HG03342 (cell line): ENCODE data around the gene RGS11.
"Not testable (repeated sequence)": the region's sequence is repeated elsewhere in the genome, so short reads cannot be mapped to it uniquely, and the experiment has no call there.

Experiments used
- ATAC-seq: cut with Tn5 transposase; IDR thresholded peaks from one replicate; pipeline ENCODE4 v1.9.1; 2021; ENCODE audit warnings: mild to moderate bottlenecking, moderate library complexity; ENCODE audit not compliant: unreplicated experiment

Gene RGS11

DNA sequence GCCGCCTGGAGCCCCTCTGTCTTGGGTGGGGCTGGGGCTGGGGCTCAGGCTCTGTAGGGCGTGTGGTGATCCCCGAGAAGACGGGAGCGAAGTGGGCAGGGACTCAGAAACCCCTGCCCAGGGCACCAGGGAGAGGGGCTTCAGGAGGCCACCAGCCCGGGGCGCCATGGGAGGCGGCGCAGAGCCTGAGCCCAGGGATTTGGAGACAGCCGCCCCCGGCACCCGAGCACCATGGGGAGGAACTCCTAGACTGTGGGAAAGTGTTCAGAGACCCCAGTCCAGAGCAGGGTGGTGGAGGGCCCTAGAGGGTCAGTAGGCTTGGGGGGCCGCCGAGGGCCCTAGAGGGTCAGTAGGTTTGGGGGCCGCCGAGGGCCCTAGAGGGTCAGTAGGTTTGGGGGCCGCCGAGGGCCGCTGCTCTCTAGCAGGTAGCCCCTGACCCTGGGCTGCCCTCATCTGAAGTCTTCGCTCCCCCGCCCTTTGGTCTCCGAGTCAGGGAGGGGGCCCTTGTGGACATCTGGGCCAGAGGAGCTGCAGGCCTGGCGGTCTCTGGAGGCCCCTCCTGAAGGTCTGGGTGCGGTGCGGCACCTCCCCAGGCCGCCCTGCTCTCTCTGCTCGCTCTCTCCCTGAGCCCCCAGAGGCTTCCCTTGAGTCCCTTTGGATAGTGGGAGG lies 5.4 kb upstream of the RGS11 start:
- no peak for ATAC-seq

DNA sequence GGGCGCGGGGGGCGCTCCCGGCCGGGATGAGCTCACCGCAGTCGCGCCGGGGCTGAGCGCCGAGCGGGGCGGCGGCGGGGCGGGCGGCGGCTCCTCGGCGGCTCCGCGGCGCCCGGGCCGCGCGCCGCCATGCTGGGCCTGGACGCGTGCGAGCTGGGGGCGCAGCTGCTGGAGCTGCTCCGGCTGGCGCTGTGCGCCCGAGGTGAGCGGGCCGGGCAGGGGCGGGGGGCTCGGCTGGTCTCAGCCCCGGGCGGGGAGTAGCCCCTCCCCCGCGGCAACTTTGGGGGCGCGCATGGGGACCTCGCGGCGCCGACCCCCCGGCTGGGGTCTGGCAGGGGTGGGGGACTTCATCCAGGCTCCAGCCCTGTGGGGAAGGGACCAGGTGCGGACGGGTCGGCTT lies 4.8 kb upstream of the RGS11 start, which contains the start of gene ARHGDIG:
TSS of gene ARHGDIG (plus strand) at position 40 of the 400 bp plus-strand sequence. CDS start at position 130, 90 bp downstream.
- ATAC-seq: no peak

DNA sequence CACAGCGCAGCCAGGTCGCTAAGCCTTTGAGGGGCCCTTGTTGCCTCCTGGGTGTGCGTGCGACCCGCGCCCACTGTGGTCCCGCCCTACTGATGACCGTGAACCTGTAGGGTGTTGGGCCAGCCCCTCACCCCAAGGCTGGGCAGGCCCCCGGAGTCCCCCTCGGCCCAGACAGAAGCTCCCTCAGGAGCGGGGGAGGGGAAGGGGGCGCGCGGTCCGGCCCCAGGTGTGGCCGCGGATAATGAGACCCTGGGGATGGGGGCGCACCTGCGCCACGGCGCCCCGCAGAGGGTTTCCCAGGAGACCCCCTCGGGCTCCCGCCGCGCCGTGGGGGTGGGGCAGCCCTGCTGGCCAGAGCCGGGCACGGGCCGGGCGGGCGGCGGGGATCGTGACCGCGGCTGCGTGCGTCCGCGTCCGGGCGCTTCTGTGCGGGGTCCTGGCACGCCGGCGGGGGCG lies 4.3 kb upstream of the RGS11 start:
- ATAC-seq: no peak

DNA sequence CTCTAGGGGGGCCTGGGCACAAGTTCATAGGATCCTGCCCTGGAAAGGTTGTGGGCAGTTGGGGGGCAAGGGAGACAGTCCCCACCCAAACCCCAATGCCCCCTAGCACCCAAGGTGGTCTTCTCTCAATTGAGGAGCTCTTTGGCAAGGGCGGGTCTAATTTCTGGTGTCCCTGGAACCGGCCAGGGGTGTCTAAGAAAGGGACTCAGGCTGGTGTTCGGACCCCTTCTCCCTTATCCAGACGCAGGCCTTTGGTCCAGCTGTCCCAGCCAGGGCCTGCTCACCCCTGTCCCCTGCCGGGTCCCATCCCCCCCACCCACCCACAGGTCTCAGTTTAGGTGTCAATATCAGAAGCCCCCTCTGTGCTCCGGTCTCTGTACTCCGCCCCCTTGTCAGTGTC lies 3.8 kb upstream of the RGS11 start:
- ATAC-seq: no peak

DNA sequence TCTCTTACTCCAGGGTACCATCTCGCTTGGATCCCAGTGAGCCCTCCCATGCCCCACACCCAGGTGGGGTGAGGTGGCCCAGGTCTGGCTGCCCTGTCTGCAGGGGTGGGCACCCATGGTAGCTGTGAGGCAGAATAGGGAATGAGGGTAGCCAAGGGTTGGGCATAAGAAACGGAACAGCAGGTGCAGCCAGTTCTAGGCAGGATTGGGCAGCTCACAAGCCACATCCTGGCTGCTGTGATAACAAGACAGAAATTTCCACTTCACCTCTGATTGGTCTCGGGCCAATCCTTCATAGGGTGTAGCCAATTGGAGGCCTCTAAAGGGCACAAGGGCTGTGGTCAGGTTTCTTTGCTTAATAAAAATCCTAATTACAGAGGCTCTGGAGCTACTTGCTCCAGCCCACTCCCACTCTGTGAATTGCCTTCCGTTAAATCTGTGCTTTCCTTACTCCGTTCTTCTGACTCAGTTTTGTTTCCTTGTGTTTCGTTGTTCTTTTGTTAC lies 3.2 kb upstream of the RGS11 start:
- ATAC-seq: no peak

DNA sequence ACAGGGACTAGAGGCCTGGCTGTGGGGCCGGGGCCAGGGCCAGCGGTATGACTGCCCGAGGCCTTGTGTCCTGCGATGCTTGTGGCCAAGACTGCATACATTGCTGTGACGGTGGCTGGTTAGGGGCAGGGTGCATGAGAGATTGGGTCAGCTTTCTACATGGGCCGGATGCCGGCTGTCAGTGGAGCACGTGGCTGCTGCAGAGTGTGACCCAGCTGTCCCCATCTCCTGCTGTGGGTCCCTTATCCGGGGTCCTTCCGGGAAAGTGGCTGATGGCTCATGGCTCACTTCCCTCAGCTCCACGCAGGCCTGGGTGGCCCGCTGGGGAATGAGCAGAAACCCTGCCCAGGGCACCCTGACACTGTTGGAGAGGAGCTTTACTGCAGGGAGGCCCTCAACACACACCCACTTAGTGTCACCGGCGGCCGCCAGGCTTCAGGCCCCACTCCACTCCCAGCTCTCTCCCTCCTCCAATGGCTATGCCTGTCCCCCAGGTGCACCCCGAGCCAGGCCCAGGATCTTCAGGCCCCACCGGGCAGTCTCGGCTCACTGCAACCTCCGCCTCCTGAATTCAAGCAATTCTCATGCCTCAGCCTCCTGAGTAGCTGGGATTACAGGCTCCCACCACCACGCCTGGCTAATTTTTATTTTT lies 808 bp upstream of the RGS11 start:
- no peak for ATAC-seq

DNA sequence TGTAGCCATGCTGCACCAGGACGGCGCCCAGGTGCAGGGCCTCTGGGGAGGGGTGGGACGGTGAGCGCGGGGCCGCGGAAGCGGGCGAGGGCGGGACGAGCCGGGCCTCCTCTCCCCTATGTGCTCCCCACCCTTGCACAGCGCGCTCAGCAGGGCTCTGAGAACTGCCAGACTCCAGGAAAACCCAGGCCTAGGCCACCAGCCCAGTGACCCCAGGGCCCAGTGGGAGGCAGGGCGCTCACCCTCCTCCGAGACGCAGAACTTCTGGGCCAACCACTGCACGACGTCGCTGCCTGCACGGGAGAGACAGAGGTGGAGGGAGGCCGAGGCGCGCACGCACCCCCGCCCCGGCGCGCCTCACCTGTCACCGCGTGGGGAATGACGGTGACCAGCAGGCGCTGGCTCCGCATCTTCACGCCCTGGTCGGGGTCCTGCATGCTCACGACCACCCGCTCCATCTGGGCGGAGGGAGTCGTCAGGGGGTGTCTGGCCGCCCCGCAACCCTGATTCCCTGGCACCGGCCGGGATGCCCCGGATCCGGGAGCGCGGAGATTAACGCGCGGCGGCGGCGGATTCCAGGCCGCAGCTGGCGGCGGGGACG lies 603 bp downstream of the RGS11 start:
- ATAC-seq: no peak

DNA sequence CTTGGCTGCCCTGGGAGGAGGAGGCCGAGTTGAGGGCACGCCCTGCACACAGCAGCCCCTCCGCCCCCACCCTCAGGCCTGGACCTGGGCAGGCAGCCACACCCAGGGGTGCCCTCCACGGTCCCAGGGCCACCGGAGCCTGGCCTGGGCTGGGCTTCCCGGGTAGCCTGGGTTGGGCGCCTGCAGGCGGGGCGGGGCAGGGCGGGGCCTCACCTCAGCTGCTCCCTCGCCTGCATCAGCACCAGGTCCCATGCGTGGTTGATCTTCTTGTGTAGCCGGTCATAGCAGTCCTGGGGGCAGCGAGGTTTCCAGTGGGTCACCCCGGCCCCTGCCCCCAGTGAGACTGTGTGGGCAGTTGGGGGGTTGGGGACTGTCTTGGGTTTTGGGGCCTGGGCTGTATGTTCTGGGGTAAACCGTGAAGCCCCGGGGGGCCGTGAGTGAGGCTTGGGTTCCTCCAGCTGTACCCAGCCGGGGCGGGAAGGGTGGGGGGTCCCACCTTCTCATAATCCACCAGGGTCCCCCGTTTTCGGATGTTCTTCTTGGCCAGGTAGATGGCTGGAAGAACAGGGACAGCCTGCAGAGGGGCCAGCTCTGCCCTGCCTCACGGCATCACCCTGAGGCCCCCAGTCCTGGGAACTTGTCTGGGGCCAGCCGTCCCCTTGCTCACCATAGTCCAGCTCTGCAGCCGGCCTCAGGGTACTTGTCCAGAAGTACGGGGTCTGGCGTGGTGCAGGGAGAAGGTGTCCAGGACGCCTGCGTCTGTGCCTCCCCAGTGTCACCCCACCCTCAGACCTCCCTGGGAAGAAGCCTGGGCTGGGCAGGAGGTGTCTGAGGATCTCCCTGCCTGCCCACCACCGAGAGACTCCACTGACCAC lies 2.0 kb downstream of the RGS11 start:
- no peak for ATAC-seq

DNA sequence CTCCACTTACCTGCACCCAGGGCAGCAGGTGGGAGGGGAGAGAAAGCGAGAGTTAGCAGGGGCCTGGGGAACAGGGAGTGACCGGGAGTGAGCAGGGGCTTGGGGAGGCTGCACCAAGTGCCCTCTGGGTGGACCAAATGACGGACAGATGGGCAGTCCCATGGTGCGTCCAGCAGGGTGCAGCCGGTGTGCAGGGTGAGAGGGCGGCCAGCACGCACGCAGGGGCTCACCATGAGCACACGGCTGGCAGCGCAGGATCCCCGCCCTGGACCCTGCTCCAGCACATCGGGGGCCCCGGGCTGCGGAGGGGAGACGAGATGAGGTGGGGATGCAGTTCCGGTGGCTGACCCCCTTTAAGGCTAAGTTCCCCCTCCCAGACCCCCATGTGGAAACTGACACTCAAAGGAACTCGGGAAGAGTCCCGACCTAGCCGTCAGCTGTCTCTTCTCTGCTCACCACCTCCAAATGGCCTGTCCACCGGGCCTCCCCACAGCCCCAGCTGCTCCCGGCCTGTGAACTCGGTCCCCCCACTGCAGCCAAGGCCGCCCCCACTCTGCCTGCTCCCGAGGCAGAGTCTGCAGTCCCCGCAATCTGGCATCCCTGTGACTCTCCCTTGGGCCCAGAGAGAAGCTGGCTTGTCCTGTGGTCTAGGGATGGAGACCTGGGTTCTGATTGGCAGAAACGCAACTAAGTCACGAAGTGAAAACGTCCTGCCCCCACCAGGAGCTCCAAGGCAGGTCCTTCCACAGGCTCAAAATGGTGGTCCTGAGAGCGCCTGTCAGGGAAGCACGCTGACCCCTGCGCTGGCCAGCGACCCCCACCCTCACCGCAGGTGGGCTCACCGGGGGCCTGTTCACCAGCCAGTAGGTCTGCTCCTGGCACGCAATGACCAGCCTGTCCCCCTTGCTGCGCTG lies 2.9 kb downstream of the RGS11 start:
- no peak for ATAC-seq

DNA sequence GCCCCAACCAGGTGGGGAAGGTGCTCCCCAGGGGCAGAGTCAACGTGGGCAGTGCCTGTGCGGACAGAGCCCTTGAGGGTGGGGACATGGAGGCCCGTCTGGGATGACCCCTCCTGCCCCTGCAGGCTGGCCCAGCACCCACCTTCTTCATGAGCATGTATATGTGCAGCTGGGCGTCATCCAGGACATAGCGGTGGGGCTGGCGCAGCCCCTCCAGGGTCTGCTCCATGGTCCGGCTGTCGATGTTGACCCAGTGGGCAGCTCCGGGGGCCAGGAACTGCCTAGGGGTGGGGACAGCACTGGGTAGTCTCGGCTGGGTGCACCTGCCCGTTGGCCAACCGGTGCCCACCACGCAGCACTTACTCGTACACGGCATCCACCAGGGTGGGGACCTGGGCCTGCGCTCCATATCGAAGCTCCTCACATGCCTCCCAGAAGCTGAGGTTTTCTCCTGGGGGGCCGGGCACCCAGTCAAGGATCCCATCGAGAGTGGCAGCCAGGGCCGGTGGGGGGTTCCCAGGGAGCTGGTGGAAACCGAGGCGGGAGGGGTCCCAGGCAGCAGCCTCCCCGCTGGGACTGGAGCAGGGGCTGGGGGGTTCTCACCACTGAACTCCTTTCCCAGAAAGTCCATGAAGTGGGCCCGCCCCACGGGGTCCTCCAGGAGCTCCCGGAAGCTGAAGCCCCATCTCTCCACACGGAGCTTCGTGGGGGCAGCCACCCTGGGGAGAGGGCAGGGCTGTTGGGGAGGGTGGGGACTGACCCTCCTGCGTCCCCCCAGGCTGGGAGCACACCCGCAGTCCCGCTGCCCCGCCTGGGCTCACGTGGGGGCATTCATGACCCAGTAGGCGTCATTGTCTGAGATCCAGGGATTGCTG lies 5.1 kb downstream of the RGS11 start:
- no peak for ATAC-seq

DNA sequence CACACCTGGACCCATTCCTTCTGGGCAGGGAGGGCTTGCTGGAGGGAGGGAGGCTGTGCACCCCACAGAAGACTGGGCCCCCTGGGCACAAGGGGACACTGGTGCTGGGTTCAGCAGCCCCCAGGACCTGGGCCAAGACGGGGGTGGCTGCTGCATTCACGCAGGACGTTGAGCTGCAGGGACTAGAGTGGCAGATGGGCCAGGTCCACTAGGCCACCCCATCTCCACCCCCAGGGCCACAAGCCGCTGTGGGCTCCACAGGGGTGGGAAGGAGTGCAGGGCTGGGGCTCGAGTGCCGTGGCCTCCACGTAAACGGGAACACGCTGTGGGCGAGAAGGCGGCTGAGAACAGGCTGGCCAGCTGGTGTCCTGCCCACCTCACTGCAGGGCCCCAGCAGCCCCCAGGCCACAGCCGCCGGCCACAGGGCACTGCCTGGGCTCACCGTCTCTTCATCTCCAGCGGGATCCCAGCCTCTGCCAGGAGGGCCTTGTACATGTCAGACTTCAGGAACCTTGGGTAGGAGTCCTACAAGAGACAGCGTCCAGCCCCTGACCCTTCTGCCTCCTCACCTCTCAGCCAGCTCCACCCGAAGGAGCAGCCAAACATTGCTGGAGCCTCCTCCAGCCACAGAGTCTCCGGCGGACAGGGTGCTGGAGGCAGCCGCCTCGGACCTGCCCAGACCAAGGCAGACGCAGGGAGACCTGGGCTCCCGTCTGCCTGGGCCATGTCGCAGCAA lies 6.5 kb downstream of the RGS11 start:
- ATAC-seq: no peak

DNA sequence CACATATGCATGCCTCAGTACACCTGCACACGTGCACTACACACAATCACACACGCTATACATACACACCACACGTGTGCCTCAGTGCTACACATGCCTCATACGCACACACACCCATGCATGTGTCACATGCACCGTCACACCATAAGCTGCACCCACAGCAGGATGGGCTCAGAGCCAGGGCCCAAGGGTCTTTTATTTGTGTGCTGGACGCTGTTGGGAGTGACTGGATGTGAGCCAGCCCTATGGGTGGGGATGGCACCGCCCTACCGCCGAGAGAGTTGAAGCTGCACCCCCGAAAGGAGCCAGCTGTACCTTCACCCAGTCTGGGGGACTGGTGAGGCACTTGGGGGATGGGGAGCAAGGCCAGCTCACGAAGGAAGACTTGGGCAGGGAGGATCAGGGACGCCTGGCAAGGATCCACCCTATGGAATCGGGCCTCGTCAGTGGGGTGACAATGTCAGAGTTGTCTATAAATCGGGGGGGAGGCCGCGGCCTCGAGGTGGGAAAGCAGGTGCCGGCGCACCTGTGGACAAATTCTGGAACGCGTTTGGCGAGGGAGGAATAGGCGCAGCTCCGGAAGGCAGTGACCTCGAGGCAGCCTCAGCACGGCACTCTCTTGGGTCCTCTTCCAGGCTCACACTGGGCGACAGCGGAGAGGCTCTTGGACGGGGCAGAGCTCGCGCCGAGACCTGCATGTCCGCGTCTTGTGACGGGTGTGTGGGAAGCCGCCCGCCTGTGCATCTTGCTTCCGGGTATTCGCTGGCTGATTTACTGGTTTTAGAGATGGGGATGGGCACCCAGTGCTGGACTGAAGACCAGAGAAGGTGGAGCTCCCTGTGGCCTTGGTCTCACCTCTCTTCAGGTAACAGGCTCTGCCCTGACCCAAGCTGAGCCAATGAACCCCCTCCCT lies 7.3 kb downstream of the RGS11 start:
- no peak for ATAC-seq

DNA sequence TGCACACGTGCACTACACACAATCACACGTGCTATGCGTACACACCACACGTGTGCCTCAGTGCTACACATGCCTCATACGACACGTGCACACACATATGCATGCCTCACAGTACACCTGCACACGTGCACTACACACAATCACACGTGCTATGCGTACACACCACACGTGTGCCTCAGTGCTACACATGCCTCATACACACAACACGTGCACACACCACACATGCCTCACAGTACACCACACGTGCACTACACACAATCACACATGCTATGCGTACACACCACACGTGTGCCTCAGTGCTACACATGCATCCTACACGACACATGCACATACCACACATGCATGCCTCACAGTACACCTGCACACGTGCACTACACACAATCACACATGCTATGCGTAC lies 8.2 kb downstream of the RGS11 start:
- not testable (repeated sequence) for ATAC-seq

DNA sequence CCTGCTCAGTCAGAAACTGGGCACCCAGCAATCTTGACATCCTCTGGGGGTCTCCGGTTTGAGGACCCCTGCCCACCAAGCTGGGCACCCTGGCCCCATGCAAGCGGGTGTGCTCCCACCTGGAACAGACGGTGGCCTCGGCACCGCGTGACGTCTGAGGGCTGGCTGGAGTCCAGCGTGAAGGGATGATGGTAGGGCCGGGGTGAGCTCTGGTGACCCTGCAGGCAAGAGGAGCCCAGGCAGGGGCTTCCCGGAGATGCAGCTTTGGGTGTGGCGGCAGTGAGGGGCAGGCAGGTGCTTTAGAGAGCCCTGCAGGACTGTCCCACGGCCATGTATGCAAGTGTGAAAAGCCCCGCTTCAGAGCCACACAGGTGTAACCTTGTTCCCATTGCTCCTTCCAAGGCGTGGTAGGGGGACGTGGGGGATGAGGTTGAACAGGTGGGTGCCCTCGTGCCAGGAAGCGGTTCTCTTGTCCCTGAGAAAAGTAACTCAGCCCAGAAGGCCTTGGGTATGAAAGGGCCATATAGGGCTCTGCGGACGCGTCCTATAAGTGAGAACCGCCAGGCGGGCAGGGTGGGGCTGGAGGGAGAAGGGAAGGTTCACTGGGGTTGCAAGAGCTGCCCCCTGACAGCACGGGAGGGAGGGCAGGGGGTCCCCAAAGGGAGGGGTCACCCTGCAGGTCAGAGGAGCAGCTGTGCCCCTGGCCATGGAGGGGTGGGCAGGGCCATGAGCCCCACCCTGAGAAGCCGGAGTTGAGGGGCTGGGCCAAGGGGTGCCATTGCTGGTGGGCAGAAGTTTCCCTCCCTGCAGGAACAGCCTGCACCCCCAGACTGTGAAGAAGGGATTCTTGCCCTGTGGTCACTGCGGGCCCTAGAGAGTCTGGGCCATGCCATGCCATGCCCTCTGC lies 9.2 kb downstream of the RGS11 start:
- ATAC-seq: no peak

DNA sequence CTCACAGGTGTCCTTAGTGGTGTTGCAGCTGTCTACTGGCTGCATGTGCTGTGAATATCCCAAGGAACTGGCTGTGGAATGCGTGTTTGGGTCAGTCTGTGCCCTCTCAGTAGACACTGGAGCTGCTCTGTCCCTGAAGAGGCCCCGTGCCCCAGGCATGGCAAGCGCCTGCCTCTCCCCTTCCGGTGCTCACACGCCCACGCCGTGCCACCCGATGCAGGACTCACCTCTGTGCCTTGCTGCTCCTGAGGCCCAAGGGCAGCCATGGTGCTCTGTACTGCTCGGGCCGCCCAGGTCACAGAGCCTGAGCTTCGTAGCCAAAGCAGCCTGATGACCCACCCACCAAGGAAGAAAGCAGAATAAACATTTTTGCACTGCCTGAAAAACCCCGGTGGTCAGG lies 10.0 kb downstream of the RGS11 start:
- no peak for ATAC-seq

DNA sequence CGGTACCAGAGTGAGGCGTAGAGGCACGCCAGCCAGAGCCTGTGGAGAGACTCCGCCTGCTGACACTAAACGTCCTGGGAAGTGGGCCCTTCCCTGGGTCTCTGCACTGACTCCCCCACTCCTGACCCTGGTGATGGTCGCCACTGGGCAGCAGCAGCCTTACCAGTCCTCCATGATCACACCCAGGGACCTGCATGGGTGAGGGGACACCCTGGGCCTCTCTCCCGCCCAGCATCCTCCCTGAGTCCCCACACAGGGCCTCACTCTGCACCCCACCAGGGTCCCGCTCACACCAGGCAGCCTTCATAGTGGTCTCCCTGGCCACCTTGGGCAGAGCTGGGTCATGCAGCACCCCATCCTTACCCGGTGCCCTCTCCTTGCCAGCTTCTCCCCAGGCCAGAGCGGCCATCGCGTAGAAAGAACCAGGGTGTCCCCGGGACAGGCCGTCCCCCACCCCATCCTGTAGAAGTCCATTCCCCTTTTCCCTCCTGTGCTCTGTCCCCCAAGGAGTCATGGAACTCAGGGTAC lies 10.7 kb downstream of the RGS11 start:
- ATAC-seq: no peak
